Fibroblast of skin of scalp (primary cell): Measurements from ENCODE around the gene MAPK10.
"Not testable (repeated sequence)": the region's sequence is repeated elsewhere in the genome, so short reads cannot be mapped to it uniquely, and the experiment has no call there.

ENCODE experiments used
- DNase-seq: peaks from one replicate; pipeline ENCODE4 v3.0.0-alpha.2; 2013

The MAPK10 gene

DNA sequence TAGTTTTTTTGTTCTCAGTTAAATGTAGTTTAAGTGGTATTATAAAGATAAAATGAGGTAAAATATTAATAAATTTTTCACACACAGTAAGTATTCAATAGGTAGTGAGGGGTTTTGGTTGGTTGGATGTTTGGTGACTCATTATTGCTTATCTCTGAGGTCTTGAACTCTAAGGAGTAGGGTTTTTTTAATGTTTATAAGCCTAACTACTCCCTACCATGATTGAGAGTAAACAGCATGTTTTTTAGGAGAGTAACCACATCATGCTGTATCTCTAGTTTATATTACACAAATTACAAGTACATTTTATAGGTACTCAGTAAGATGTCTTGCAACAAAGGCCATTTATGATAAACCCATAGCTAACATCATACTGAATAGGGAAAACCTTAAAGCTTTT lies 181.6 kb downstream of the MAPK10 start:
- no peak for DNase-seq

DNA sequence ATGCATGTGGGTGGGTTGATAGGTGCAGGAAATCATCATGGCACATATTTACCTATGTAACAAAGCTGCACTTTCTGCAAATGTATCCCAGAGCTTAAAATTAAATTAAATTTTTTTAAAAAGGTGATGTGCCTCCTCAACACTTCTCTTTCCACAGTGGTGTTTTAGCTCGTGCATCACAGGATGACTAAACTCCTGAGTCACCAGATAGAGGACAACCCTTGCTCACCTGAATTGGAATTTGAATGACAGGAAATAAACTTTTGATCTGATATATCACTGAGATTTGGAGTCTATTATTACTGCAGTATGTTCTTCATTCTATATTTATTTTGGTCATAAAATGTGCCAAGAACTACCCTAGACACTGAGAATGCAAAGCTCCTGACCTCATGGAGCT lies 185.3 kb downstream of the MAPK10 start:
- DNase-seq: no peak

DNA sequence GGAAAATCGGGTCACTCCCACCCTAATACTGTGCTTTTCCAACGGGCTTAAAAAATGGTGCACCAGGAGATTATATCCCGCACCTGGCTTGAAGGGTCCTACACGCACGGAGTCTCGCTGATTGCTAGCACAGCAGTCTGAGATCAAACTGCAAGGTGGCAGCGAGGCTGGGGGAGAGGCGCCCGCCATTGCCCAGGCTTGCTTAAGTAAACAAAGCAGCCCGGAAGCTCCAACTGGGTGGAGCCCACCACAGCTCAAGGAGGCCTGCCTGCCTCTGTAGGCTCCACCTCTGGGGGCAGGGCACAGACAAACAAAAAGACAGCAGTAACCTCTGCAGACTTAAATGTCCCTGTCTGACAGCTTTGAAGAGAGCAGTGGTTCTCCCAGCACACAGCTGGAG lies 191.5 kb downstream of the MAPK10 start:
- not testable (repeated sequence) for DNase-seq

DNA sequence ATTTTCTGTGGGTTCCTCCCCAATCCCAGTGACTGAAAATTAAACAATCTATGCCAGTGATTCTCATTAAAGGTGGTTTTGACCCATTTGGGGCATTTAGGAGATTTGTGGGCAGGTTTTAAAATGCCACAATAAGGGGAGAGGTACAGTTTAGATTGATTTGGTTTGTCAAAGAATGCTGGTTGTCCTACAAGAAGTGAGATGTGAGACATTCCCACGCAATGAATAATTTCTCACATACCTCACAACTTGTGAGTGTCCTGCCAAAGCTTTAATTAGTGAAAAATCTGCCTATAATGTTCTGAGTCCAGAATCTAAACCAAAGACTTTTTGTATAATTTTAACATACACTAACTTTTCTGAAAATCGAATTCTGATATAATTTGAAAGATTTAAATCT lies 199.4 kb downstream of the MAPK10 start:
- DNase-seq: peak; percentile 12

DNA sequence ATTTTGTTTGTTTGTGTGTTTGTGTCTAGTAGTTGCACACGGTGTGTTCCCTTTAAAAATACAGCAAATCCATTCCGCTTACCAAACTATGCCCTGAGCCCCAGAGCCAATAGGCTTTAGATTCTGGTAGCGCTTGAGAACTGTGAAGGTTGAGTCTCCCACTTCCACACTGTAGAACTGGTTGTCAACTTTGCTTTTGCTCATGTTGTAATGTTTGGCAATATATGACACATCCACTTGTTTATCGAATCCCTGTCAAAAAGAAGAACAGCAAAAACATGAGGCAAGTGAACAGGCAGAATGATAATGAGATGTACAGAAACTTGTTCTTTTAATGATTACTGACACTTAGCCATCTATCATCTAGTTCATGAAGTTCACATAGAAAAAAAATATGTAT lies 200.6 kb downstream of the MAPK10 start:
- DNase-seq: no peak

DNA sequence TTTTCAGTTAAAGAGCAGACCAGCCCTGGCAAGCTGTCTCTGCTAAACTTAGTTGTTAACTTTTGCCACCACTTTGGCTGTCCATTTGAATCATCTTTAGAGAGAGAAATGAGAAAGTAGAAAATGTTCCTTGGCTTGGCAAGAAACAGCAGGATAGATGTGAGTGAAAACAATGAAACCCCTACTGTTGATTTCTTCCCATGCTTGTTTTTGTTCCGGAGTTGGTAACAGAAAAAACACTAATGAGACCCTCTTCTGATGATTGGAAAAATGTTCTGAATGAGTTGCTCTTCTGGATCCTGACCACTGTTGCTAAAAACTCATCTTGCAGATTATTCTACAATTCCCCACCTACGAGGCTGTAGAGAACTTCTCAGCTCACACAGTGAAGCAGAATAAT lies 203.3 kb downstream of the MAPK10 start:
- no peak for DNase-seq

DNA sequence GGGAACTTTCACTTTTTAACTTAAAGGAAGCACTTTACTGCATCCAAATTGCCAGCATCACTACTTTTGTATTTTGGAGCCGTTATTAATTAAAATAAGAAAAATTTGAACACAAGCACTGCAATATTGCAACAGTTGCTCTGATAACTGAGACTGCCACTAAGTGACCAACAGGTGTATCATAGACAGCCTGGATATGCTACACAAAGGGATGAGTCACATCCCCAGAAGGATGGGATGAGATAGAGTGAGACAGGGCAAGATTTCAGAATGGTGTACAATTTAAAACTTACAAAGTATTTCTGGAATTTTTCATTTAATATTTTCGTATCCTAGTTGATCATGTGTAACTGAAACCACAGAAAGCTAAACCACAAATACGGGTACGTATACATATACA lies 204.1 kb downstream of the MAPK10 start:
- no peak for DNase-seq

DNA sequence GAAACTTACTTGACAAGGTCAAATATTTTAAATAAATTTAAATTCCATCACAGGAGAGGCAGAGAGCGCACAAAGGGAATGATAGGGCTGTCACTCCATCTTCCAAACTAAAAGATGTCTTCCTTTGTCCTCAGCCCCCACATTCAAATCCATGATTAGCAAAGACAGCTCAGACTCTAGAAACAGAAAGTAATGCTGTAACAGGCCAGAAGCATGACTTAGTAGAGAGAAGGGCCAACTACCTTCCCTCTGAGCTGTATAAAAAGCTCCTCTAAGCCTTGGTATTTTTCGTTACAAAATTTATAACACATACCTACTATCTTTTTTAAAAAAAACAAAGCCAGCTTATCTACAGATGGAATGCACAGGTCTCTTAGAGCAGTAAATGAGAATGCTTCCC lies 207.4 kb downstream of the MAPK10 start:
- no peak for DNase-seq

DNA sequence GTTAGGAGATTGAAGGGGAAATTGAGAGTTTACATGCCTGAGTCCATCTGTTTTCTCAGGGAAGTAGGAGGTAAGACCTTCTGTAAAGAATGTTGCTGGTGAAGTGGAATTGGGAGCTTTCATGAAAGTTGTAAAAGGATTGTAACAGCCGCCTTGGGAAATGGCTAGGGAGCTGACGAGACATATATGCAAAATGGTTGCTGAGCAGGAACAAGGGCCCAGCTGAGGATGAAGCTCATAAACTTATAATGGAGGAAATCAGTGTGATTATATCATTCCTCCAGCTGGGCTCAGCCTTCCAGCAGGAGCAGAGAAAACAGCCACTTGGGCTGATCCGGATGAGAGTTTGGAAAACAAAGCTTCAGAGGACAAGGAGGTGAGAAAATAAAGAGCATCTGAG lies 208.7 kb downstream of the MAPK10 start:
- DNase-seq: no peak

DNA sequence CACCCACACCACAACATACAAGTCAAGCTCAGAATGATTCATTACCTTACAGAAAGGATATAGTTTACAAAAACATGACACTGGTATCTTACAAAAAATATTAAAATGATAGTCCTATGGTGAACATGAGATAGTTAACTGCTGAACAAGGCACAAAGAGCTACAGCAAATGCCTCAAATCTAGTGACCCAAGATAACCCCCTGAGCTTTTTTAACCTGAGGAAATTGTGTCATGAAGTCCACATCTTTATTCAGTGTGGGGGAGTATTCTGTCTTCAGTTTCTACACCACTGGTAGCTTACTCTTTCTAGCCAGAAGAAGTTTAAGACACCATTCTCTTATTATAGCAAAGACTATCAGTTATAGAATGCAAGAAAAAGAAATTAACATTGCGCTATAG lies 218.7 kb downstream of the MAPK10 start:
- DNase-seq: no peak

DNA sequence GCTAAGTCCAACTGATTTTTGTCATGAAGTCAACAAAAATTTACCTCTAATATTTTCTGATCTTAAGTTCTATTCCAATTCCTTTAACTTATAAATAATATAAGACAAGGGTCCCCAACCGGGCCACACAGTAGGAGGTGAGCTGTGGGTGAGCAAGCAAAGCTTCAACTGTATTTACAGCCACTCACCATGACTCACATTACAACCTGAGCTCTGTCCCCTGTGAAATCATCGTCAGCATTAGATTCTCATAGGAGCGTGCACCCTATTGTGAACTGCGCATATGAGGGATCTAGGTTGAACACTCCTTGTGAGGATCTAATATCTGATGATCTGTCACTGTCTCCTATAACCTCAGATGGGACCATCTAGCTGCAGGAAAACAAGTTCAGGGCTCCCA lies 227.4 kb downstream of the MAPK10 start:
- DNase-seq: no peak

DNA sequence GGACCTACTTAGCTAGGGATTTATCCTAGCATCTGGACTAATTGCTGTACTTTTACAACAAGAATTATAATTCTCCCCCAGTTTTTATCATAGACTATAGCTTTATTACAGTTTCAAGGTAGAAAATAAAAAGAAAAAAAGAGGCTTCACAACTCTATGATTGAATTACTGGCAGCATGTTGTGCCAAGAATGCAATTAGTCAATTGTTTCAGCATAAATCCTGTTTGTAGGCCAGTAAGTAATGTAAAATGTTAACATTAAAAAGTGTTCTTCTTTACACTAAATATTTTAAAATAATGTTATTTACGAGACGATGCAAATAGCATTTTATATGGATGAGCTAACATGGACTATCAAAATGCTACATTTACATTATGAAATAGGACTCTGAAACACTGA lies 228.4 kb downstream of the MAPK10 start:
- DNase-seq: no peak

DNA sequence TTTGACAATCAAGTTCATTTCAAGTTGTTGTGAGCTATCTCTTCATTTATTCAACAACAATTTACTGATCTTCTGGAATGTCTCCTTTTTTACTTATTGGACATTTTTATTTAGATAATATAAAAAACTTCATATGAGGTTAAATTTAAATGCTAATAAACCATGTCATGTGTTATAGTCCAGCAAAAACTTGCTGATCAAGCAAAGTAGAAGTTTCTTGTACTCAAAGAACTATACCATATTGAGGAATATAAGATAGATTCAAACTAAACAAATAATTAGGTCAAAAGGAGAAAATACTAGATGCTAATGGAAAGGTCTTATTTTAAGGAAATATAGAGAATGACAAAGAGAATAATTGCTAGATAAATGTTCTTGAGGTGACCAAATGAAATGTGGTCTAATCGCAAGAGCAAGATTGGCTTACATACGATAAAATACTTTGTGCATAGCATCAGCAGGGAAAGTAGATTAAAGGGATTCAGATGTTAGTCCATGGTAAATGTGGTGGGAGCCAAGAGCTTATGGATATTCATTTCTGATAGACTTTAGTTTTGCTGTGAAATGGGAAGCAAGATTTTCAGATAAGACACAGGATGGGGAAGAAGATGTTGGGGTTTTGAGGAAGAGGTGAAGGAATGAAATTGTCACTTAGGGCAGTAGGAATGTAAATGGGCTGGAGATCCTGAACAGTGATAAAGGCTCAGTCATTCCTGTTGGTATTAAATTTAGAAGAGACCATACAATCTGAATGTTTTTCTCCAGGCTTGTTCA lies 229.5 kb downstream of the MAPK10 start:
- DNase-seq: no peak

DNA sequence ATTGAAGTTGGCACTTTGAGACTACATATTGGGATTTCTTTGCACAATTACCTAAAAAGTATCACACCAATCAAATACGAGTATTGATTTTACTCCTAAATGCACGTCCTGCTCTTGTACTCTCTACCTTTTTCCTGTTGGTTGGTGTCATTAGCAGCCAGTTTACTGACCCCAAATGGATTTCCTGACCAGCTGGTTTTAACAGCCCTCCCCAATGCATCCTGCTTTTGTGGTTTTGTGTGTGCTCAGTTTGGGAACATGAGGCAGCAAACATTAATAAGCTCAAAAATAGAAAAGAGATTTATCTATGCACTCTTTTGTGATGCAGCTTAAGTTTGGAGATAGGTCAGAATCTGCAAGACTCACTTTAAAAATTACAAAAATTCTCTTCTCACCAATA lies 230.3 kb downstream of the MAPK10 start:
- no peak for DNase-seq

DNA sequence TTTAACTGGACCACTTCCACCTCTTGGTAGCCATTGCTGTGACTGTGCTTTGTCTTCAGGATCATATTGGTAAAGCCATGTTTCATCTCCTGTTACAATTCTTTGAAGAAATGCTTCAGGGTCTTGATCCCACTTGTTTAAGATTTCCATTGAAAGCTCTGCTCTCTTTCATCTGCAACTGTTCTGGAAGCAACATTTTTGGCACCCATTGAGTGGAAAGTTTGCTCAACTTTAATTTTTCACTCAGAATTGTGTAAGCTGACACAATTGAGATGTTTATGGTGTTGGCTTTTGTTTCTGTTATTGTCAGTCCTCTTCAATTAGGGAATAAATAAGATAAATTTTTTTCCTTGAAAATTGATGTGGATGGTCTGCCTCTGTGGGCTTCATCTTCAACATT lies 237.4 kb downstream of the MAPK10 start:
- DNase-seq: no peak

DNA sequence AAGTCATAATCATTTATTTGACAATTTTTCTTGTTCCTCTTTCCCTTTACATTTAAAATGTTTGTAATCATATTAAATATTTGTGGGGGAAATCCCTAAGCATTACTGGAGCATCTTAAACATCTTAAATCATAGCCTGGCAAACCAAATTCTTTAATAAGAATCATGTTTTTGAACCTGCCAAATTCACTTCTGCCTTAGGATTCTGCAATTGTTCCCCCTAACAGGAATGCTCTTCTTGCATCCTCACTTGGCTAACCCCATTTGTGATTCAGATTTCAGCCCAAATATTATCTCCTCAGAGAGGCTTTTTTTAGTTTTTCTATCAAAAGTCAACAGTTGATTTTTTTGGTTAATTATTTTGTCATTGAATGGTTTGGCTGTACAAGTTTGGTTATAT lies 241.1 kb downstream of the MAPK10 start:
- no peak for DNase-seq

DNA sequence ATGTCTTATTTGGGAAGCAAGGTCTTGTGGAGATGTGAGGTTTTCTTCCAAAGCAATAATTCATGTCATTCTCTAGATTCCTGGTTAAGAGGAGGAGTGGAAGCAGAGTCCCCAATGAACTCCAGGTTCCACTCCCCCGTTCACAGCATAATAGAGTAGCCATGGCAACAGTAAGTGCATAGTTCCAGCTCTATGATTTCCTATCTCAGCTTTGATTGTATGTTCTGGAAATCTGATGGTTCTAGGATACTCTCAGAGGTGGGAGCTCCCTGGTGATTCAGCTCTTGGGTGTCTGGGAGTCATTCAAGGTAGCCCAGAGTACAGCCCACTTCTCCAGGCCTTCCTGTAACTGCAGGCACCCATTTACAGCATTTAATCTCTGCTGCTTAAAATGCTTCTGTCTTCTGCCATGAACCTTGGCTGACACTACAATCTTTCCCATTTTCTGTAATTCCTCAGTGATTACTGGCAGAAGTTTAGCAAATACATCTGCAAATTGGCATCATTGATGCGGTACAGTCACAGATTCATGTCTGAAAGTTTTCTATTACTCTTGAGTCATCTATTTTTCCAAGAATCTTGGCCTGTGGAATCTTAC lies 242.0 kb downstream of the MAPK10 start:
- peak; percentile 79 for DNase-seq

DNA sequence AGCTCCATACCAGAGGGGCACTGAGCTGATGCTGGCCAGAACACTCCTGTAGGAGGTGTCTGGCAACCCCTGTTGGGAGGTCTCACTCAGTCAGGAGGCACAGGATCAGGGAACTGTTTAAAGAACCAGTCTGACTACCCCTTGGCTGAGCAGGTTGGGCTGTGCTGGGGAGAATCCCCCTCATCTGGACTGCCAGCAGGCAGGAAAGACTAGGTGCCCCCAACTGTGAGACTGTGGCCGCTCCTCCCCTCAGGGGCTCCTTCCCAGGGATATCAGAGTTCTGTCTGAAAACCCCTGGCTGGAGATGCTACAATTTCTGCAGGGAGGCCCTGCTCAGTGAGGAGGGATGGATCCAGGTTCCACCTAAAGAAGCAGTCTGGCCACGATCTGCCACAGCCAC lies 245.3 kb downstream of the MAPK10 start:
- DNase-seq: no peak

DNA sequence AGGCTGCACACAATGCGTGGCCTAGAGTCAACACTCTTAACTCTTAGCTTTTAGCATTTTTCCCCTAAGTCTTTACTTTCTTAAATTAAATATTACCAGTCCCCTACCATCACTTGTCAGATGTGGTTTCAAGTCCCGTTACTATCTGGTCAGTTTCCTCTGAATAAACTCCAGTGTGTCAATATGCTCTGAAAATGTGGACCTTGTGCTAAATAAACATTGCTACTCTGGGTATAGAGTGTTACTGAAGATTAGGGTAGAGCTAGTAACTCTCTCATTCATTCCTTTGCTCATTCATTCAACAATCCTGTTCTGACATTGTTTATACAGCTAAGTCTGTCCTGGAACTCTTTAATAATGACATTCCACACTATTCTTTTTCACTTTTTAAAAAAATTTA lies 251.0 kb downstream of the MAPK10 start:
- DNase-seq: no peak

DNA sequence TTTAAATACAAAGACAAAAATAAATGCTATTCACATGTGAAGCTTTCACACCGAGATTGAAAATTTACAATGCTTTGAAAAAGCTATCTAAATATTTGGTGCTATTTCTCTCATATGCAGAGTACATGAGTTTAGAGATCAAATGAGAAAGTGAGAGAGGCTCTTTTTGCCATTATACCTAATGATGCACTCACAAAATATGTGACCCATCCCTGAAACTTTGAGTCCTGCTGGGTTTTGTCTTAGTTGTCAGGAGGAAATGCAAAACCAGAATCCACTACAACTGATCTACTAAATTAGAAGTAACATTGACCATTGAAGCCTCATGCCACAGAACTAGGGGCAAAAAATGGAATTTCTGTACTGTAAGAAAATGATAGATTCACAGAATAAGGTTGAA lies 251.7 kb downstream of the MAPK10 start:
- DNase-seq: peak; percentile 63

DNA sequence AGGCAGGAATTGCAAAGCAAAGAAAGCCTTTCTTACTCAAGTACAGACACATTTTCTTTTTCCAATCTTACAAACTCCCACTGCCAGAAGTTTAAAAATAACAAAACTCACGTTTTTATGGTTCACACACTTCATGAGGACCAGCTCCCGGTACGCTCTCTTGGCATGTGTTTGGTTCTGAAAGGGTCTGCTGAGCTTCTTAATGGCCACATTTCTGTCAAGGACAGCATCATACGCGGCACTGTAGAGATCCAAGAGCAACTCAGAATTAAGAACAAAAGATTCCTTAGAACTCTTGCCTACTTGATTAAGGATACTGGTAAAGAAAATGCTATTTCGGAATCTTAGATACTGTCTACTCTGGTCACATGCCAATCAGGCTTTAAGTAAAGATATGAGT lies 252.7 kb downstream of the MAPK10 start:
- no peak for DNase-seq

DNA sequence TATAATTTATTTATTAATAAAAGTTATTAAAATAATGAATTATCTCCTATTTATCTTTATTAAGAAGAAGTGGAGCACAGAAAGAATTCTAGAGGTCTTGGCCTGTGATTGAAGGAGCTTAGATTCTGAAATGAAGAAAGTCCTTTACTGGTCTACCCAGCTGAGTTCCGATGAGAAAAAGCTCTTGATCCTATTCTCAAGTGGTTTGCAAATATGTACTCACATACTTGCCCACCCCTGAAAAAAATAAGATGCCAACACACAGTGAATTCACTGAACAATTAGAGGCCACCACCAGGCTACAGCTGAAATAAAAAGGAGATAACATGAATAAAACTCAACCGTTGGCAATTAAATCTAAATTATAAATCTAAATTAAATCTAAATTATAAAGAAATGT lies 253.4 kb downstream of the MAPK10 start:
- DNase-seq: peak; percentile 27

DNA sequence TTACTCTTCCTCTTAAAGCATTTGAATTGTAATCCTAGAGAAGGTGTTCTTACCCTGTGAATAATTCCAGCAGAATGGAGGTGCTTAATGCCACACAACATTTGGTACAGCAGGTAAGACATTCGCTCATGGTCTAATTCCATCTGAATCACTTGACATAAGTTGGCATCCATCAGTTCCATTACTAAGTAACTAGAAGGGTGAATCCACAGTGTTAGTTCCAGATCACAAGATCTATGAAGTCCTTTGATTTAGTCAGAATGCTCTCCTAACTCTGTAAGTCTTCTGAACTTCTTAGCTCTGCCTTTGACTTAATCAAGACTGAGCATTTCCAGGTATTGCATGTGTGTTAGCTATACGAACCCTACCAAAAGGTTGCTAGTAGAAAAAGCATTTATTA lies 258.0 kb downstream of the MAPK10 start:
- no peak for DNase-seq

DNA sequence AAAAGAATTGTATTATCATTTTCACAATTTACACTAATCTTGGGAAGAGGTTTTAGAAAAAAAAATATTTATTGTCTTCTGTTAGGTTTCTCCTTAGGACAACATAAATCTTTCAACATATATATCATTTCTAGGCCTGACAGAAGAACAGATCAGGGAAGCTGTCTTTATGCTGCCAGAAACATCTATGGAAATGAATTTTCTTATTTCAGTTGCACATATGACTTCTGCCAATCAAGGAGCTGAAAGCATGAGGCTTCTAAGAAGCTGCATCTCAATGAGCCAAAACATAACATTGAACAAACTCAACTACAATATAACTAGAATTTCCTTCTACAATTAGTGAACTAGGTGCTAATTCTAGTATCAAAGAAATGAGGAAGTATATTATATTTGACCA lies 258.4 kb downstream of the MAPK10 start:
- DNase-seq: no peak
